Lung (tissue), 12 donors: ENCODE results near the gene SDK2. TPM values are rescaled to one million over a fixed set of nuclear protein-coding genes. Genes with fewer than 3 reads are reported as not detected.

Source experiments
- ATAC-seq: fragments of 200-7000 bp; cut with Tn5 transposase; one replicate; pipeline ENCODE4 v1.9.1; 2020; ENCODE audit warnings: moderate number of reproducible peaks; ENCODE audit not compliant: insufficient read depth, low FRiP score
- DNase-seq, 3 donors: peaks; one replicate each; pipeline ENCODE4 v3.0.0-alpha.2; 2013 to 2017
- H3K27ac ChIP-seq, 2 donors: one replicate each; pipeline ENCODE4 v1.5.1; 2013; ENCODE audit warnings: mild to moderate bottlenecking in 2 of 2, moderate library complexity in 2 of 2, control low read depth in 1 of 2, inconsistent platforms in 1 of 2, low read depth in 1 of 2, low read length in 1 of 2
- H3K27me3 ChIP-seq, 3 donors: one replicate each; pipeline ENCODE4 v1.5.1; 2013; ENCODE audit warnings: low read length in 2 of 3; ENCODE audit not compliant: control insufficient read depth in 3 of 3, insufficient read depth in 3 of 3
- H3K36me3 ChIP-seq, 4 donors: one replicate each; pipeline ENCODE4 v1.5.1; 2013; ENCODE audit warnings: low read length in 4 of 4, mild to moderate bottlenecking in 1 of 4, moderate library complexity in 1 of 4; ENCODE audit not compliant: control insufficient read depth in 4 of 4, insufficient read depth in 4 of 4
- H3K4me1 ChIP-seq, 5 donors: one replicate each; pipeline ENCODE4 v1.5.1; 2013; ENCODE audit warnings: low read length in 5 of 5, mild to moderate bottlenecking in 2 of 5, moderate library complexity in 1 of 5; ENCODE audit not compliant: control insufficient read depth in 5 of 5, insufficient read depth in 5 of 5
- H3K4me3 ChIP-seq: one replicate; pipeline ENCODE4 v1.5.1; 2013; ENCODE audit warnings: mild to moderate bottlenecking, control low read depth, moderate library complexity
- H3K9ac ChIP-seq, 2 donors: one replicate each; pipeline ENCODE4 v1.5.1; 2013; ENCODE audit warnings: low read length in 2 of 2, control low read depth in 1 of 2; ENCODE audit not compliant: insufficient read depth in 1 of 2
- H3K9me3 ChIP-seq, 4 donors: one replicate each; pipeline ENCODE4 v1.5.1; 2013; ENCODE audit warnings: low read length in 3 of 4, mild to moderate bottlenecking in 1 of 4, moderate library complexity in 1 of 4; ENCODE audit not compliant: control insufficient read depth in 4 of 4, insufficient read depth in 3 of 4
- CTCF ChIP-seq: IDR thresholded peaks from 2 replicates; pipeline ENCODE4 v1.5.1; 2012; ENCODE audit warnings: mild to moderate bottlenecking; ENCODE audit errors: control extremely low read depth, extremely low read depth
- WGBS, 2 donors: extraction: QIAGEN DNeasy Blood & Tissue Kit; methylation state at CpG; one replicate each; pipeline ENCODE4 v1.1.7; 2013; 5-methylcytosine and 5-hydroxymethylcytosine counted together
- polyA plus RNA-seq, 2 donors: library from polyadenylated mRNA; stranded (reverse); fragments of 200-250 nt; gene quantifications; one replicate each; pipeline ENCODE4 v1.2.1, GENCODE V29; 2013
- total RNA-seq, 2 donors: library from RNA; depleted of rRNA in 1 of 2; stranded (reverse); fragments of >200 nt in 1 of 2; gene quantifications; one replicate each; pipeline ENCODE4 v1.2.1, GENCODE V29; 2014 to 2021
- donor health status: control.
- donor health status: control.
- donor health status: Bipolar disorder and iron deficiency.
- donor health status: healthy.
- donor health status: DM: yes; HTN: yes; CAD: no.

The SDK2 gene
- total and polyA plus RNA-seq, 4 donors: 0.91 to 41.7 (median 4.3) TPM

DNA sequence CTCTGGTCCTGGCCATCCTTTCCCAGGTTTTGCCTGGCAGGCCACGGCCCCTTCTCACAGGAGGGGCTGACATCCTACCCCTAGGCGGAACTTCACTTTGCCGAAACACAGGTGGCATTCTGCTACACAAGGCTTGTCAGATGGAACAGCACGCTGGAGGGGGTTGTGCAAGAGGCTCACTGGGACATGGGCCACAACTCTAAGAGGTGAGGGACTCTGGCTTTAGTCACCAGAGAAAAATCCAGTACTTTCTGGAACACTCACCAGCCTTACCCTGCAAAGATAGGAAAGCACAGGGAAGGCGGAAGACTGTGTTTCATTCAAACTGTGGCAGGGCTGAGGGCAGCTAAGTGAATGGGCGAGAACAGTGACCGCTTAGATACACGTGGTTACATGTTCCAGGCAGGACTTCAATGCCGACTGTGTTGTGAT lies 350.7 kb downstream of the SDK2 start:
- Histone ChIP-seq H3K9me3 (no peaks in the 10 kb centered on the region), H3K27me3 (no peaks in the 10 kb centered on the region), H3K4me1 (peaks cover 35 to 62% (median 42%) of the 10 kb centered on the region in 5 donors), H3K9ac (no peak overlapping the region), H3K4me3 (no peak overlapping the region), H3K36me3 (peaks cover 0 to 9% (median 5%) of the 10 kb centered on the region in 4 donors), H3K27ac (peak overlapping the region; percentile 83 to 91)
- peak; percentile 39 for ATAC-seq
- WGBS, 2 donors: 57 to 66% methylated on average over 9 of the region's 9 CpGs
- TF ChIP-seq CTCF: no peak
- peak in 1 of 3 donors; percentile 51 for DNase-seq

- H3K27me3 ChIP-seq: no peaks in the 10 kb centered on the region
- ATAC-seq (no peak), DNase-seq (no peak)
- peaks cover 31 to 57% (median 42%) of the 10 kb centered on the region in 5 donors for H3K4me1 ChIP-seq
- TF ChIP-seq CTCF: no peak
- H3K36me3 ChIP-seq: peaks cover 0 to 11% (median 5%) of the 10 kb centered on the region in 4 donors
- no peaks in the 10 kb centered on the region for H3K9me3 ChIP-seq
- no peak overlapping the region for H3K4me3 ChIP-seq
- H3K27ac ChIP-seq: peak overlapping the region; percentile 83 to 91
- 83 to 89% methylated on average over 11 of the region's 11 CpGs for WGBS, 2 donors
- no peak overlapping the region for H3K9ac ChIP-seq
These were observed 351.2 kb downstream of the SDK2 start for GRCh38 chr17:73293031-73293430.

GRCh38 chr17:73292031-73292531 lies 352.2 kb downstream of the SDK2 start:
- DNase-seq: no peak
- 60 to 73% methylated on average over 12 of the region's 12 CpGs for WGBS, 2 donors
- Histone ChIP-seq H3K4me1 (peaks cover 28 to 65% (median 46%) of the 10 kb centered on the region in 5 donors), H3K4me3 (no peak overlapping the region), H3K36me3 (peaks cover 0 to 14% (median 5%) of the 10 kb centered on the region in 4 donors), H3K27ac (peak overlapping the region; percentile 88 to 95), H3K9me3 (no peaks in the 10 kb centered on the region), H3K27me3 (no peaks in the 10 kb centered on the region), H3K9ac (peak overlapping the region in 1 of 2 donors; percentile 17)
- TF ChIP-seq CTCF: no peak
- no peak for ATAC-seq

GRCh38 chr17:73291260-73291801 lies 352.9 kb downstream of the SDK2 start:
- Histone ChIP-seq H3K36me3 (peaks cover 0 to 19% (median 6%) of the 10 kb centered on the region in 4 donors), H3K4me3 (no peak overlapping the region), H3K9ac (no peak overlapping the region), H3K9me3 (no peaks in the 10 kb centered on the region), H3K27ac (peak overlapping the region; percentile 88 to 95), H3K4me1 (peaks cover 28 to 69% (median 46%) of the 10 kb centered on the region in 5 donors), H3K27me3 (no peaks in the 10 kb centered on the region)
- no peak for DNase-seq
- peak; percentile 87 for ATAC-seq
- 28 to 39% methylated on average over 8 of the region's 8 CpGs for WGBS, 2 donors
- TF ChIP-seq CTCF: no peak
